ENCODE data around the gene LMF2.

Gene LMF2

DNA sequence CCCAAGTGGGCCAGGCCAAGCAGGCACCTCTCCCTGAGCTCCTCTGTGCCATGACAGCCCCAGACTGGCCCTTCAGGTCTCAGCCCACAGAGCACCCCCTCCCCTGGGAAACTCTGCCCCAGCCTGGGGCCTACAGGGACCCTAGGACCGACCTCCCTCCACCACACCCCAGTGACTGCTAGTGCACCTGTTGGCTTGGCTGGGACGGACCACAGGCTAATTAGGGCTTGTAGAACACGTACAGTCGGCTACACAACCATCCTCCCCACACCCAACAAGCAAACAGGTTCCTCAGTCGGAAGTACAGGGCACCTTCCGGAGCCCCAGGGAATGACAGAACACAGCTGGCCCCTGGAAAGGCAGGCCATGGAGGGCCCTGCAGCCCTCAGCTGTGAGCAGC, 37.0 kb downstream of the LMF2 start:
- ChIA-PET CTCF (interaction anchor here (0.9 to 2.1 kb wide), 6 partner anchors 9 to 55 kb away, joined by 3 to 7 read pairs (median 4); partner anchors contain the start of genes MIOX and SCO2), POLR2A (no interaction called here)
- no peak for DNase-seq (ENCODE audit: extremely low spot score)
- TF ChIP-seq, protein P1, sequence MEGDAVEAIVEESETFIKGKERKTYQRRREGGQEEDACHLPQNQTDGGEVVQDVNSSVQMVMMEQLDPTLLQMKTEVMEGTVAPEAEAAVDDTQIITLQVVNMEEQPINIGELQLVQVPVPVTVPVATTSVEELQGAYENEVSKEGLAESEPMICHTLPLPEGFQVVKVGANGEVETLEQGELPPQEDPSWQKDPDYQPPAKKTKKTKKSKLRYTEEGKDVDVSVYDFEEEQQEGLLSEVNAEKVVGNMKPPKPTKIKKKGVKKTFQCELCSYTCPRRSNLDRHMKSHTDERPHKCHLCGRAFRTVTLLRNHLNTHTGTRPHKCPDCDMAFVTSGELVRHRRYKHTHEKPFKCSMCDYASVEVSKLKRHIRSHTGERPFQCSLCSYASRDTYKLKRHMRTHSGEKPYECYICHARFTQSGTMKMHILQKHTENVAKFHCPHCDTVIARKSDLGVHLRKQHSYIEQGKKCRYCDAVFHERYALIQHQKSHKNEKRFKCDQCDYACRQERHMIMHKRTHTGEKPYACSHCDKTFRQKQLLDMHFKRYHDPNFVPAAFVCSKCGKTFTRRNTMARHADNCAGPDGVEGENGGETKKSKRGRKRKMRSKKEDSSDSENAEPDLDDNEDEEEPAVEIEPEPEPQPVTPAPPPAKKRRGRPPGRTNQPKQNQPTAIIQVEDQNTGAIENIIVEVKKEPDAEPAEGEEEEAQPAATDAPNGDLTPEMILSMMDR (IDR thresholded peaks at IDR 0.05; ENCODE audit: control extremely low read depth, extremely low read depth, low read depth, missing control alignments): no peak

DNA sequence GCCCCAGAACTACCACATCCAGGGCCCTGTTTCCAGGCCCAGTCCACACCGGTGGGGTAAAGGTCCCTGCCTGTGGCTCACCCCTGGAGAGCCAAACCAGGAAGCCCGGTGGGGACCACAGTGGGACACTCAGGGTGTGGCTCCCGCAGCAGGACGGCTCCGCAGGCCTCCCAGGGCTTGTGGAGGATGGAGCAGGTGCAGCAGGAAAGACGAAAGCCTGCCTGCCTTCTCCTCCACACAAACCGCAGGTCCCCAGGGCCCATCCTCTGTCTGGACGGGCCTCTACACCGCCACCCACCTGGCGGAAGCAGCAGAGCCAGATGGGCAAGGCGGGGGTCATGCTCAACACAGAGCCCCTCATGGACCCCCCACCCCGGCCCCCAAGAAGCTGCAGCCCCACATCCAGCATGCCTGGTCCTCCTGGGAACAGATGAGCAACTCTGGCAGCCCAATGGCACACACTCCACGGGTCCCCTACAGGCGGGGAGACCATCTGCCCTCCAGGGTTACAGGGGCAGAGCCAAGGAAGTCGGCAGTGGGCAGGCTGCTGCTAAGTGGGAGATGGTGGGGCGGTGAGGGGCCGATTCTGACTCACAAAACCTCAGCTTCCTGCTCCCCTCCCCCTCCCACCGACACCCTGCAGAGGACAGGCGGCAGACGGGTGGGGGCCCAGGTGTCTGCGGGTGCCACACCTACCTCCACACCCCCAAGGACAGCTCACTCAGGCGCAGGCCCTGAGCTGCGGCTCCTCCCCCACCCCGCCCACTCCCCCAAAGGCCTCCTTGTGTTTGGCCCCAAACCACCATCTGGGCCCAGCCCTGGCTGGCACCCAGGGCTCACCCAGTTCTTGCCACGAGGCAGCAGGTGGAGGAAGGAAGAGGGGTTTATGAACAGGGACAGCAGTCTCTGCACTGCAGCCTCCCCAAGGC, 37.9 kb downstream of the LMF2 start:
- peak; percentile 92 for DNase-seq (ENCODE audit: extremely low spot score)
- POLR2A ChIA-PET: interaction anchor here (0.9 kb wide), 1 partner anchor 38 kb away, joined by 3 read pairs; the partner anchor contains the start of genes LMF2 and NCAPH2
- CTCF ChIA-PET: interaction anchor here (1.2 to 2.1 kb wide), 9 partner anchors 10 to 150 kb away, joined by 3 to 12 read pairs (median 4); partner anchors contain the start of genes MIOX and SCO2
- TF ChIP-seq, protein P1 (IDR thresholded peaks at IDR 0.05; ENCODE audit: control extremely low read depth, extremely low read depth, low read depth, missing control alignments): no peak

DNA sequence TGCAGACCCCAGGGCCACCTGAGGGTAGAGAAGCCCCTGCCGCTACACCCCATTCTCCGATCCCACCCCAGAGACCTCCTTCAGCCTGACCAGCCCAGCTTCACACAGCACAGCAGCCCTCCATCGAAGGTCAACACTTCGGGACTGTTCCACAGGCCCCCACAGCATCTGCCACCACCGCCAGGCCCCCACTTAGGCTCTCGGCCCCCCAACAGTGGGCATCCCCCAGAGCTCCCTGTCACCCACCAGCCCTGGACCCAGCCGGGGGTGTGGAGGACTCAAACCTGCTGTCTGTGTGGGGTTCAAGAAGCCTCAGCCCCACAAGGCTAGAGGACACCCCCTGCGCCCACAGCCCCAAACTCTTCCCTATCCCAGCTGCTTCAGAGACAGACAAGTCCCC, 38.9 kb downstream of the LMF2 start:
- DNase-seq (ENCODE audit: extremely low spot score): no peak
- TF ChIP-seq, protein P1 (IDR thresholded peaks at IDR 0.05; ENCODE audit: control extremely low read depth, extremely low read depth, low read depth, missing control alignments): no peak
- ChIA-PET POLR2A (no interaction called here), CTCF (interaction anchor here (1.3 to 1.9 kb wide), 3 partner anchors 29 to 57 kb away, joined by 4 to 12 read pairs (median 7); partner anchors contain the start of gene SCO2)

DNA sequence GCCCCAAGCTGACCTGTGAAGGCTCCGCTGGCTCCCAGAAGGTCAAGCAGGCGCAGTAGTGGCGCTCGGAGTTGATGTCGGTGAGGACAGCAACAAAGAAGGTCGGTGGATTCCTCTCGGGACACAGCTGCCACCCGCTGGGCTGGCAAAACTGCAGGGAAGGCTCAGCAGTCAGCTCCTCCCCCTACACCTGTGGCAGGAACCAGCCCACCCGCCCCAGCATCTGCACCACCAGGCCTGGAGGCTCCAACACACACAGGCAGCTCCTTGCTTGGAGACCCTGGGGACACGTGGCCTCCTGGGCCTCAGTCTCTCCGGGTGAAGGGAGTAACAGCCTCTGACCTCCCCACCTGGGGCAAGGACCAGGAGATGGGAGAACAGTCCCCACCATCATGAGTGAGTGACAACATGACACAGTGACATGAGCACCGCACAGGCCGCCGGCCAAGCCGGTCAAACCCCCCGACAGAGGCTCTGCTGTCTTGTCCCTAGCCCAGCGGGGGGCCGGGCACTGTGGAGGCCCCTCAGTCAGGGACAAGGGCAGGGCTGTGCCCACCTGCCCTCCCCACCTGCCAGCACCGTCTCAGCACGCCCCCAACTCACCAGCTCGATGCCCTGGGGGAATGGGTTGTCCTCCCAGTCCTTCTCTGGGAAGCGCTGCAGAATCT, 39.6 kb downstream of the LMF2 start:
- ChIA-PET CTCF (interaction anchor here (1.3 to 1.9 kb wide), 3 partner anchors 30 to 58 kb away, joined by 4 to 12 read pairs (median 7); partner anchors contain the start of gene SCO2), POLR2A (no interaction called here)
- TF ChIP-seq, protein P1 (IDR thresholded peaks at IDR 0.05; ENCODE audit: control extremely low read depth, extremely low read depth, low read depth, missing control alignments): no peak

DNA sequence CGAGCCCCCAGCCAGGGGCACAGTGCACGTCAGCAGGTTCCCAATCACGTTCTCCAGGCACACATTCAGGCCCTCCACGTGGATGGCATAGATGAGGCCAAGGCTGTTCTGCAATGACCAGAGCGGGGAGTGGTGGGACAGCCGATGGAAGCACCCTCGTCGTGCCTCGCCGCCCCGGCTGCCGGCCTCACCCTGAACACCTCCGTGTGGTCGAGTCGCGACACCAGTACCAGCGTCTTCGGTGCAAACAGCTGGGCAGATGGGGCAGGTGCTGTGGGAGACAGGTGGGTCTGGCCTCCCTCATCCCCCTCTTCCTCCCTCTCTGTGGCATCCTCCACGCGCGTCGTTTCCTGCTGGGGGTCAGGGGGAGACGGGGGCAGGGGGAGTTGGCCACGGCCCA, 40.2 kb downstream of the LMF2 start:
- ChIA-PET POLR2A (no interaction called here), CTCF (interaction anchor here (1.9 kb wide), 1 partner anchor 30 kb away, joined by 12 read pairs; no protein-coding TSS in a partner anchor)
- TF ChIP-seq, protein P1 (IDR thresholded peaks at IDR 0.05; ENCODE audit: control extremely low read depth, extremely low read depth, low read depth, missing control alignments): no peak
- DNase-seq (ENCODE audit: extremely low spot score): no peak

More for the DNA sequence above, 39.6 kb downstream of the LMF2 start:
- no peak for DNase-seq (ENCODE audit: extremely low spot score)
